A549 treated with GW870086 at 1 μM for 4 hours (cell line): ENCODE results near the gene DHCR24. TPM values are rescaled to one million over a fixed set of nuclear protein-coding genes. Genes with fewer than 3 reads are reported as not detected.

Experiments used
- total RNA-seq: library from RNA; stranded (reverse); fragments of 200-300 nt; extraction: Qiagen RNA extraction; gene quantifications from 5 replicates; pipeline ENCODE4 v1.2.3, GENCODE V29; 2022; ENCODE audit warnings: low read depth

The DHCR24 gene
- total RNA-seq = 41.9 to 50.7 TPM (median 49.3 TPM) in 5 replicates

GRCh38 chr1:54886724-54887664, at the start of gene DHCR24:
DHCR24 (minus strand) TSS chr1:54887195; CDS start chr1:54887119, 76 bp downstream.

GRCh38 chr1:54800899-54801759, 85.9 kb downstream of the DHCR24 start, which contains the start of gene TTC22:
TTC22 (minus strand) TSS chr1:54801323; CDS start chr1:54801163, 160 bp downstream.

Other genes with a start within 250 kb of the DHCR24 start
- not detected in 5 replicates for gene MROH7, start 245.4 kb downstream of the DHCR24 start, total RNA-seq
- 25.2 to 30.3 TPM (median 26.8 TPM) in 5 replicates for gene TTC4, start 171.3 kb downstream of the DHCR24 start, total RNA-seq
- 4.3 to 5.1 TPM (median 4.7 TPM) in 5 replicates for gene PARS2, start 122.7 kb downstream of the DHCR24 start, total RNA-seq
- gene TTC22, start 85.9 kb downstream of the DHCR24 start, total RNA-seq = 0.08 TPM in 1 of 5 replicates, not detected in the others
- gene TMEM61, start 93.4 kb upstream of the DHCR24 start, total RNA-seq = 0.13 to 0.62 TPM (median 0.55 TPM) in 5 replicates
- not detected in 5 replicates for gene BSND, start 111.7 kb upstream of the DHCR24 start, total RNA-seq
- gene PCSK9, start 152.4 kb upstream of the DHCR24 start, total RNA-seq = 2.2 to 3.9 TPM (median 3.3 TPM) in 5 replicates